H1 (cell line): ENCODE data around the gene PDCD7. TPM values are rescaled to one million over a fixed set of nuclear protein-coding genes. Genes with fewer than 3 reads are reported as not detected.

Source experiments
- CTCF ChIA-PET: fragments of 300-600 bp; sonication (Branson Sonifier 250); formaldehyde crosslinking; loops from one replicate; lab custom pipeline; 2021; ENCODE audit not compliant: partially characterized antibody; lab: Charles Lee
- POLR2A ChIA-PET: fragments of 300-600 bp; sonication (Branson Sonifier 250); formaldehyde crosslinking; loops from one replicate; lab custom pipeline; 2021; ENCODE audit warnings: inconsistent platforms; ENCODE audit not compliant: partially characterized antibody; lab: Charles Lee
- DNase-seq, 2 experiments: peaks; one replicate each; pipeline versions ENCODE4 v3.0.0 to v3.0.0-alpha.2; 2010 to 2022; ENCODE audit warnings: low spot score in 2 of 2, low read depth in 1 of 2, mixed read lengths in 1 of 2
- FAIRE-seq: peaks from 2 replicates; lab custom pipeline; 2011; peaks lifted over from hg19 to GRCh38; lab: Jason Lieb, UNC
- H2AFZ ChIP-seq: 2 replicates; pipeline ENCODE4 v1.8.1; 2012; ENCODE audit warnings: low read length, inconsistent platforms
- H2AK5ac ChIP-seq: 2 replicates; pipeline ENCODE4 v1.6.1; 2013; ENCODE audit warnings: low read depth, low read length
- H2BK120ac ChIP-seq: replicated peaks from 2 replicates; pipeline ENCODE3; 2013; ENCODE audit warnings: low read depth, low read length, inconsistent platforms
- H2BK12ac ChIP-seq: 2 replicates; pipeline ENCODE4 v1.6.1; 2013; ENCODE audit warnings: low read depth, low read length
- H2BK15ac ChIP-seq: 2 replicates; pipeline ENCODE4 v1.6.1; 2013; ENCODE audit warnings: low read length
- H2BK20ac ChIP-seq: 2 replicates; pipeline ENCODE4 v1.6.1; 2013; ENCODE audit warnings: low read length
- H2BK5ac ChIP-seq: 2 replicates; pipeline ENCODE4 v1.6.1; 2013; ENCODE audit warnings: low read depth, low read length
- H3K14ac ChIP-seq: 2 replicates; pipeline ENCODE4 v1.6.1; 2013; ENCODE audit warnings: inconsistent platforms; ENCODE audit not compliant: insufficient read length
- H3K18ac ChIP-seq: 2 replicates; pipeline ENCODE4 v1.6.1; 2013; ENCODE audit warnings: low read length; ENCODE audit errors: extremely low read depth
- H3K23ac ChIP-seq: 2 replicates; pipeline ENCODE4 v1.6.1; 2013; ENCODE audit warnings: inconsistent platforms; ENCODE audit not compliant: insufficient read length
- H3K23me2 ChIP-seq: 2 replicates; pipeline ENCODE4 v1.6.1; 2013; ENCODE audit warnings: low read depth, low read length
- H3K27ac ChIP-seq: 2 replicates; pipeline ENCODE4 v1.6.1; 2011; ENCODE audit warnings: low read depth, low read length, inconsistent platforms
- H3K27me3 ChIP-seq, 4 experiments: replicated peaks in 1 of 4; 1 replicate in 1 of 4; 2 replicates in 3 of 4; pipeline versions ENCODE4 v1.6.1 to v1.8.1; 2011 to 2013; ENCODE audit warnings: low read length in 3 of 4, mild to moderate bottlenecking in 3 of 4, inconsistent platforms in 2 of 4, mixed read lengths in 2 of 4, moderate library complexity in 1 of 4; ENCODE audit not compliant: control insufficient read depth in 3 of 4, insufficient read depth in 3 of 4; ENCODE audit errors: extremely low read depth in 1 of 4
- H3K36me3 ChIP-seq, 4 experiments: 2 replicates each; pipeline versions ENCODE4 v1.6.1 to v1.8.1; 2011 to 2013; ENCODE audit warnings: mild to moderate bottlenecking in 4 of 4, low read length in 3 of 4, moderate library complexity in 2 of 4, control low read depth in 1 of 4, inconsistent platforms in 1 of 4; ENCODE audit not compliant: insufficient read depth in 4 of 4, control insufficient read depth in 2 of 4
- H3K4ac ChIP-seq: replicated peaks from 2 replicates; pipeline ENCODE3; 2013; ENCODE audit warnings: low read length, low read depth, mixed read lengths, inconsistent platforms; ENCODE audit not compliant: insufficient read length
- H3K4me1 ChIP-seq, 4 experiments: replicated peaks in 1 of 4; 1 replicate in 1 of 4; 2 replicates in 3 of 4; pipeline versions ENCODE4 v1.6.1 to v1.8.1; 2011 to 2013; ENCODE audit warnings: low read length in 3 of 4, inconsistent platforms in 2 of 4, mixed read lengths in 1 of 4; ENCODE audit not compliant: insufficient read depth in 4 of 4, control insufficient read depth in 3 of 4
- H3K4me2 ChIP-seq, 2 experiments: 2 replicates each; pipeline versions ENCODE4 v1.6.1 to v1.8.1; 2011 to 2013; ENCODE audit warnings: low read depth in 2 of 2, low read length in 2 of 2, control low read depth in 1 of 2, inconsistent platforms in 1 of 2, mild to moderate bottlenecking in 1 of 2; ENCODE audit not compliant: insufficient read depth in 1 of 2
- H3K4me3 ChIP-seq, 4 experiments: fragments of 200-600, 300-600 bp in 1 of 4; sonication (generic), shearing (Covaris generic), sonication (Bioruptor Twin) in 1 of 4; 2 replicates each; pipeline versions ENCODE4 v1.5.1 to v1.8.1; 2011 to 2016; ENCODE audit warnings: low read length in 4 of 4, low read depth in 3 of 4, control low read depth in 2 of 4, inconsistent platforms in 2 of 4, mild to moderate bottlenecking in 2 of 4, mixed read lengths in 1 of 4, moderate library complexity in 1 of 4; ENCODE audit not compliant: insufficient read depth in 2 of 4; ENCODE audit errors: extremely low read depth in 1 of 4
- H3K56ac ChIP-seq: replicated peaks from 2 replicates; pipeline ENCODE3; 2013; ENCODE audit warnings: low read depth, mild to moderate bottlenecking, mixed read lengths, low read length, inconsistent platforms; ENCODE audit not compliant: insufficient read length
- H3K79me1 ChIP-seq: 2 replicates; pipeline ENCODE4 v1.6.1; 2013; ENCODE audit warnings: low read depth, low read length, control low read depth
- H3K79me2 ChIP-seq, 2 experiments: 2 replicates each; pipeline versions ENCODE4 v1.6.1 to v1.8.1; 2012 to 2013; ENCODE audit warnings: low read length in 2 of 2, mild to moderate bottlenecking in 2 of 2, inconsistent platforms in 1 of 2; ENCODE audit not compliant: insufficient read depth in 2 of 2, control insufficient read depth in 1 of 2
- H3K9ac ChIP-seq, 4 experiments: replicated peaks in 1 of 4; 1 replicate in 1 of 4; 2 replicates in 3 of 4; pipeline versions ENCODE4 v1.6.1 to v1.8.1; 2011 to 2013; ENCODE audit warnings: low read depth in 3 of 4, low read length in 3 of 4, control low read depth in 2 of 4, mild to moderate bottlenecking in 2 of 4, moderate library complexity in 2 of 4, inconsistent platforms in 1 of 4; ENCODE audit errors: extremely low read depth in 1 of 4
- H3K9me3 ChIP-seq, 2 experiments: 2 replicates each; pipeline versions ENCODE4 v1.6.1 to v1.8.1; 2012 to 2013; ENCODE audit warnings: mild to moderate bottlenecking in 2 of 2, moderate library complexity in 2 of 2, control low read depth in 1 of 2, inconsistent platforms in 1 of 2, low read depth in 1 of 2, low read length in 1 of 2, mixed read lengths in 1 of 2; ENCODE audit not compliant: insufficient read depth in 2 of 2
- H4K20me1 ChIP-seq, 2 experiments: replicated peaks in 1 of 2; 2 replicates each; pipeline versions ENCODE3 to v1.8.1; 2011 to 2013; ENCODE audit warnings: inconsistent platforms in 2 of 2, low read length in 2 of 2, mild to moderate bottlenecking in 1 of 2; ENCODE audit not compliant: insufficient read depth in 2 of 2, control insufficient read depth in 1 of 2
- H4K5ac ChIP-seq: 2 replicates; pipeline ENCODE4 v1.6.1; 2013; ENCODE audit warnings: low read length, low read depth, mixed read lengths, inconsistent platforms; ENCODE audit not compliant: insufficient read length
- H4K8ac ChIP-seq: 2 replicates; pipeline ENCODE4 v1.8.0; 2013; ENCODE audit warnings: mild to moderate bottlenecking, moderate library complexity, low read length, inconsistent platforms; ENCODE audit not compliant: insufficient read depth; ENCODE audit errors: extremely low read depth
- H4K91ac ChIP-seq: replicated peaks from 2 replicates; pipeline ENCODE3; 2013; ENCODE audit warnings: low read length, mixed read lengths, inconsistent platforms; ENCODE audit not compliant: insufficient read length
- CREB1 ChIP-seq: IDR thresholded peaks from 2 replicates; pipeline ENCODE4 v1.6.1; 2012; ENCODE audit warnings: inconsistent platforms
- EGR1 ChIP-seq: IDR thresholded peaks from 2 replicates; pipeline ENCODE4 v1.6.1; 2011; ENCODE audit warnings: low read depth, low read length, borderline replicate concordance
- HDAC2 ChIP-seq, 2 experiments: fragments of 300-600 bp in 1 of 2; sonication (generic) in 1 of 2; IDR thresholded peaks; 2 replicates each; pipeline ENCODE4 v1.6.1; 2011 to 2012; ENCODE audit warnings: low read depth in 2 of 2, low read length in 2 of 2, mild to moderate bottlenecking in 2 of 2, moderate library complexity in 2 of 2, borderline replicate concordance in 1 of 2, inconsistent platforms in 1 of 2
- HDAC6 ChIP-seq: IDR thresholded peaks from one replicate; pipeline ENCODE4 v1.7.1; 2012; ENCODE audit warnings: low read depth, mild to moderate bottlenecking, inconsistent platforms, low read length, moderate library complexity
- RFX5 ChIP-seq: IDR thresholded peaks from 2 replicates; pipeline ENCODE4 v1.6.1; 2011; ENCODE audit warnings: low read depth, low read length, improper control_type of control experiment, borderline replicate concordance
- RNF2 ChIP-seq: fragments of 200-900, 300-1000 bp; sonication (generic); IDR thresholded peaks from 2 replicates; pipeline ENCODE4 v1.7.1; 2016; ENCODE audit warnings: borderline replicate concordance, low read depth, mild to moderate bottlenecking, antibody characterized with exemption, low read length; ENCODE audit not compliant: poor library complexity, severe bottlenecking; ENCODE audit errors: missing control alignments
- RXRA ChIP-seq: IDR thresholded peaks from 2 replicates; pipeline ENCODE4 v1.6.1; 2011; ENCODE audit warnings: low read depth, mild to moderate bottlenecking, low read length, moderate library complexity; ENCODE audit not compliant: insufficient read depth
- SAP30 ChIP-seq: fragments of 300-600 bp; sonication (generic); IDR thresholded peaks from 2 replicates; pipeline ENCODE4 v1.7.1; 2012; ENCODE audit warnings: low read length, moderate library complexity, mild to moderate bottlenecking, inconsistent platforms; ENCODE audit not compliant: insufficient read depth, insufficient replicate concordance
- SP2 ChIP-seq: IDR thresholded peaks from 2 replicates; pipeline ENCODE4 v1.6.1; 2012; ENCODE audit warnings: mild to moderate bottlenecking, low read length, inconsistent platforms
- SRF ChIP-seq: IDR thresholded peaks from 2 replicates; pipeline ENCODE4 v1.6.1; 2011; ENCODE audit warnings: mild to moderate bottlenecking, low read depth, low read length, moderate library complexity
- TAF7 ChIP-seq: optimal IDR thresholded peaks from 2 replicates; pipeline ENCODE3; 2011; ENCODE audit warnings: low read depth, mild to moderate bottlenecking, inconsistent platforms, low read length, moderate library complexity, borderline replicate concordance
- TEAD4 ChIP-seq: IDR thresholded peaks from 2 replicates; pipeline ENCODE4 v1.6.1; 2012; ENCODE audit warnings: low read depth, low read length, inconsistent platforms, mixed read lengths
- ZNF274 ChIP-seq: IDR thresholded peaks from 2 replicates; pipeline ENCODE4 v1.7.0; 2012; ENCODE audit warnings: low read length, borderline replicate concordance; ENCODE audit errors: extremely low read depth
- WGBS, 2 experiments: shearing (Covaris generic) in 1 of 2; methylation state at CpG; one replicate each; pipeline versions ENCODE4 v1.1.6 to v1.1.7; 2013 to 2015; ENCODE audit warnings: low lambda C conversion rate in 2 of 2, mixed read lengths in 2 of 2, inconsistent platforms in 1 of 2, low coverage in 1 of 2, missing lambda C conversion rate in 1 of 2; ENCODE audit not compliant: insufficient replicate concordance in 2 of 2, insufficient coverage in 1 of 2, insufficient read length in 1 of 2; ENCODE audit errors: extremely low coverage in 1 of 2, missing lambda C conversion rate in 1 of 2; 5-methylcytosine and 5-hydroxymethylcytosine counted together
- polyA plus RNA-seq, 7 experiments: library from polyadenylated mRNA; depleted of rRNA in 3 of 7; stranded (reverse) in 5 of 7; unstranded in 2 of 7; fragments of >200 nt in 5 of 7; fragments of 200-250 nt in 2 of 7; gene quantifications; 1 replicate in 5 of 7; 2 replicates in 1 of 7; 4 replicates in 1 of 7; pipeline versions ENCODE4 v1.2.1 to v1.2.3, GENCODE V29; 2011 to 2013; ENCODE audit warnings: missing spikeins in 2 of 7, mixed read lengths in 2 of 7
- total RNA-seq: library from RNA; stranded (reverse); fragmentation: NEBNext Ultra II Directional; extraction: Animal tissue kit (Norgen Biotek cat#: 25700); gene quantifications from 2 replicates; pipeline ENCODE4 v1.2.1, GENCODE V29; 2021

PDCD7 gene
- total and polyA plus RNA-seq, 2 of the 8 experiments (the other 6 are each of a cell fraction or from before 2014, with no cell fraction given) = 11.5 to 25.6 TPM

- no peak overlapping the region for H2BK12ac ChIP-seq
- ChIA-PET CTCF (interaction anchor here (0.6 kb wide), 1 partner anchor 10 kb away, joined by 3 read pairs; no protein-coding TSS in a partner anchor), POLR2A (interaction anchor here (0.7 to 1.5 kb wide), 2 partner anchors 8 to 29 kb away, joined by 3 read pairs; no protein-coding TSS in a partner anchor)
- WGBS, 2 experiments = 94% methylated on average over 5 of the region's 5 CpGs; no CpG with 5 or more reads in 1 of the 2 experiments
- no peak overlapping the region for H2BK5ac ChIP-seq
- no peak overlapping the region for H3K56ac ChIP-seq
- no peak overlapping the region for H4K91ac ChIP-seq
- H2BK20ac ChIP-seq = no peak overlapping the region
- H3K79me2 ChIP-seq = no peaks in the 10 kb centered on the region; a peak in 1 of 4 replicates
- no peak overlapping the region for H2BK120ac ChIP-seq
- no peak for TF ChIP-seq SAP30
- no peak for TF ChIP-seq SP2
- no peak for TF ChIP-seq RFX5
- TF ChIP-seq ZNF274 = no peak
- no peak for TF ChIP-seq CREB1
- TF ChIP-seq RXRA = no peak
- no peak for TF ChIP-seq HDAC2 (IDR thresholded peaks at IDR 0.05; ENCODE audit: borderline replicate concordance in 1 of 2, low read depth in 2 of 2, low read length in 2 of 2)
- TF ChIP-seq TAF7 = no peak
- TF ChIP-seq TEAD4 = no peak
- TF ChIP-seq RNF2 = no peak
- no peak for TF ChIP-seq HDAC6
- TF ChIP-seq SRF = no peak
- no peak for TF ChIP-seq EGR1
- H3K27me3 ChIP-seq = no peaks in the 10 kb centered on the region; a peak in 1 of 7 replicates
- H3K4me3 ChIP-seq = no peak overlapping the region
- H3K27ac ChIP-seq = no peak overlapping the region
- DNase-seq (no peak), FAIRE-seq (no peak)
- H3K9me3 ChIP-seq = no peaks in the 10 kb centered on the region
- H2AFZ ChIP-seq = no peak overlapping the region
- no peaks in the 10 kb centered on the region for H3K23me2 ChIP-seq
- no peaks in the 10 kb centered on the region for H3K4me1 ChIP-seq
- H4K20me1 ChIP-seq = peaks cover 2 to 4% of the 10 kb centered on the region in 2 experiments
- no peak overlapping the region for H2AK5ac ChIP-seq
- H3K79me1 ChIP-seq = no peaks in the 10 kb centered on the region
- no peak overlapping the region for H3K18ac ChIP-seq
- no peak overlapping the region for H3K4me2 ChIP-seq
- no peak overlapping the region for H3K14ac ChIP-seq
- H3K4ac ChIP-seq = no peak overlapping the region
- no peak overlapping the region for H4K5ac ChIP-seq
- no peak overlapping the region for H3K23ac ChIP-seq
- no peak overlapping the region for H4K8ac ChIP-seq
- H2BK15ac ChIP-seq = no peak overlapping the region
- peaks cover 2 to 22% (median 10%) of the 10 kb centered on the region in 4 experiments; a peak in 2 of 8 replicates for H3K36me3 ChIP-seq
- no peak overlapping the region for H3K9ac ChIP-seq
Observed at GRCh38 chr15:65172531-65172930, 38.9 kb upstream of the PDCD7 start.
